GM18870 (cell line): ENCODE data around the gene NEK5.

Source experiments
- ATAC-seq: cut with Tn5 transposase; IDR thresholded peaks from one replicate; pipeline ENCODE4 v1.9.1; 2021; ENCODE audit warnings: moderate library complexity; ENCODE audit not compliant: unreplicated experiment

Gene NEK5

DNA sequence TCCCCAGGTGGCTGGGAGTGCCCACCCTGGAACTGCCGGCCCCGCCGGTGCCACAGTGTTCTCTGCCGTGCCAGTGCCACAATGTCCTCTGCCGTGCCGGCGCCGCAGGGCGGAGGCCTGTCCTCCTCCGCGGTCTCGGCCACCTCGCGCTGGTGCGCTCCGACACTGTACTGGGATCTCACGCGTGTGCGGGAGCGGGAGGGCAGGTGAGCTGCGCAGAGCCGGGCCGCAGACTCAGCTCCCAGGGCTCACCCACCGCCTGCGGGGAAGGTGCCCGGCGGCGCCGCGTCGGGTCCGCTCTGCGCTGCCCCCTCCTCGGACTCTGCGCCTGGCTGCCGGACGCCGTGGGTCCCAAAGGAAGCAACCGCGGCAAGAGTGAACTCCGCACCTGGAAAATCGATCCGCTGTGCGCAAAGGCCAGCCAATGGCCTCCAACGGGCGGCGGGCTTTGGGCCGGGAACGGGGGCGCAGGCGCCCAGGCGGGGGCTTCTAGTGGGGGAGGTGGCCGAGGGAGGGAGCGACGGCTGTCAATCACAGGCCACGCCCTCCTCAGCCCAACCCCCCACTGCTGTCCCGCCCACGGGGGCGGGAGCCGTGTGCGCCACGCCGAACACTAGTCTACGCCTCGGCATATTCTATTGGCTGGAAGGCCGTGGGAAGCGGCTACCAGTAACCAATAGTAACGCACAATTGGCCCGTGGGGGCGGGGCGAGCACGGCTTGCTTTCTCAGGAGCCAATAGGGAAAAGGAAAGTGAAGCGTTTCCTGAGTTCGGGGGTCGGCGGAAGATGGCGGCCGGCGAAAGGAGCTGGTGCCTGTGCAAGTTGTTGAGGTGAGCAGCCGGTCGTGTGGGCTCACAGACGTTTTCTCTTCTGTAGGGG, 117.0 kb downstream of the NEK5 start, which contains the start of gene ALG11:
ALG11 (plus strand) TSS at position 767 of the 880 bp plus-strand sequence; CDS start at position 788, 21 bp downstream.
- peak; percentile 99 for ATAC-seq

DNA sequence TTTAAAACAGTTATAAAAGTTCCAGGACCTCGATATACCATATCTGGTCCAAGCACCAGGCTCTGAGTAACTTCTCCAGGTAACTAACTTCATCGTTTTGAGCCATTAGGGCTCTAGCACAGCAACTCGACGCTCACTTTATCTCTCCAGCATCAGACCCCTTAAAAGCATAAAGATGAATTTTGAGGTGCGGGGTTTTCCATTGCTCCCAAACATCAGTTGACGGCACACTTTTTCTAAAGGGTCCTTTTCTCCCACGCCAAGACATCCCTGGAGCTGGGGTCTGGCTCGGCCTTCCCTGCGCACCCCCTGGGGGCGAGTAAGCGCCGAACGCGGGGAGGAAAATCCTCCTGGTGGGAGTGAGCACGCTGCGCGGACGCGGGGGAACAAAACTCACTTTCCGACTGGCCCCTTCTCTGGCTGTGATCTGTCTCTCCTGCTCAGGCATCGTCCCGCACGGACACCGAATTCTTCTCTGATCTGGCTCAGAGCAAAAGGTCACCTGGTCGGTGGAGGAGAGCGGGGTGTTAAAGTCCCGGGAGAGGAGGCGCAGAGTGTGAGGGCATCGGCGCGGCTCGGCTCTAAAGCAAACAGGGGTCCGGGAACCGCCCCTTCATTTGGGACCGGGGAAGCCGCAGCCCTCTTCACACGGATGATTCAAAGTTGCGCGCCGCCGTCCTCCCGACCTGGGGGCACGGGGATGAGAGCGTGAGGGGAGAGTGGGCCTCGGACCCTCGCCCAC, 117.8 kb downstream of the NEK5 start, which contains the start of gene ATP7B:
ATP7B (minus strand) TSS at position 561 of the 742 bp plus-strand sequence; CDS start at position 448, 113 bp downstream.
- no peak for ATAC-seq

DNA sequence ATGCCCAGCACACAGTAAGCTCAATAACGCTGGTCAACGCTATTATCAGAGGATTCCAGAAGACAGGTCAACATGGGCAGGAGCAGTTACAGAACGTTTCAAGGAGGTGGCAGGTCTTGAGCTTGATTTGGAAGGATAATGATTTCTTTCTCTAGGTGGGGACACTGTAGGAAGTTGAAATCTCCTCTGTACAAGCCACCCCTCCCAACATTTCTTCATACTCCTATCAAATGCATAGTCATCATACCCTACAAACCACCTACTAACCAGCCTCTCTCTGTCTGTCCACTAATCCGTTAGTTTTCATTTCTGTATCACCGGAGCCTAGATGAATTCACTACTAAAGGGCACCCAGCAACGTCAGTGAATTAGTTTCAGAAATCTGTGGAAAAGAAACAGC, 118.9 kb downstream of the NEK5 start:
- ATAC-seq: no peak

DNA sequence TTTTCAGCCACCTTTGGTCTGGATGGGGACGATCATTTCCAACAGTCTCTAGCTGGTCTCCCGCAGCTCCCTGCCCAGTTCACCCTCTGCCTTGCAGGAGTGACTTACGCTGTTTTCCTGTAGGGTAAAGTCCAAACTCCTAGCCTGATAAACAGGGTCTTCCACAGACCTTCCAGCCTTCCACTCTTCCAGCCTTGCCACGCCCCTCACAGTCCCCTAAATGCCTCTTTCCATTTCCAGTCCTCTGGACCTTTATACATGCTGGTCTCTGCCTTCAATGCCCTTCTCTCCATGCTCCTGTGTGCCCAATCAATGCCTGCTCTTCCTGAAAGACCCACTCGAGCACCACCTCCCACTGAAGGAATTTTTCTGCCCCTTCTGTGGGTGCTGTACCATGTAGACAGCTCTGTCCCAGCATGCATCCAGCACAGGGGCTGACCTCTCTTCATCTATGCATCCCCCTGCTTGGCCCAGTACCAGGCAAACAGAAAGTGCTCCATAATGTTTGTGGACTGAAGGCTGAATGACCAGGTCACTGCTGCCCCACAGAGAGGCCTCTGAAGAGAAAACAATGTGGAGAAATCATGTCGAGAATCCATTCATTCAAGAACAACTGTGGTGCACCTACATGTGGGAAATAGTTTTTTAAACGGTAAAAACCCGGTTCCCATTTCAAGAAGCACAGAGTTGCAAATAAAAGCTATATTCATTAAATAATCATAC, 122.2 kb downstream of the NEK5 start:
- no peak for ATAC-seq

DNA sequence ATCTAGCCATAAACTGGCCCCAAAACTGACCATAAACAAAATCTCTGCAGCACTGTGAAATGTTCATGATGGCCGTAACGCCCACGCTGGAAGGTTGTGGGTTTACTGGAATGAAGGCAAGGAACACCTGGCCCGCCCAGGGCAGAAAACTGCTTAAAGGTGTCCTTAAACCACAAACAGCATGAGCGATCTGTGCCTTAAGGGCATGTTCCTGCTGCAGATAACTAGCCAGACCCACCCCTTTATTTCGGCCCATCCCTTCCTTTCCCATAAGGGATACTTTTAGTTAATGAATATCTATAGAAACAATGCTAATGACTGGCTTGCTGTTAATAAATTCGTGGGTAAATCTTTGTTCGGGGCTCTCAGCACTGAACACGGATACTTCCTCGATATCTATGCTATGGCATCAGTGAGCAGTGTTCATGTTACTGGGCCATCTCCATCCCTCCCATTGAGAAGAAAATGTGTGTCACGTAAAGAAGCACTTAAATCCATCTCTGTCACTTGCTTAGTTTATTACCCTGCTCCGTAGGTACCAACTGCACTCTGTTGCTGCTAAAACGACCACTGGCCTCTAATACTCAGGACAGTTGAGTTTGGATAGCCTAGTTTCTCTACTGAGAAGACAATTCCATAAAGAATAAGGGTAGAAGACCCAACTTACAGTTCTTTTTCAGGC, 122.9 kb downstream of the NEK5 start:
- ATAC-seq: no peak

GRCh38 chr13:52004511-52005170, 124.2 kb downstream of the NEK5 start:
- no peak for ATAC-seq

DNA sequence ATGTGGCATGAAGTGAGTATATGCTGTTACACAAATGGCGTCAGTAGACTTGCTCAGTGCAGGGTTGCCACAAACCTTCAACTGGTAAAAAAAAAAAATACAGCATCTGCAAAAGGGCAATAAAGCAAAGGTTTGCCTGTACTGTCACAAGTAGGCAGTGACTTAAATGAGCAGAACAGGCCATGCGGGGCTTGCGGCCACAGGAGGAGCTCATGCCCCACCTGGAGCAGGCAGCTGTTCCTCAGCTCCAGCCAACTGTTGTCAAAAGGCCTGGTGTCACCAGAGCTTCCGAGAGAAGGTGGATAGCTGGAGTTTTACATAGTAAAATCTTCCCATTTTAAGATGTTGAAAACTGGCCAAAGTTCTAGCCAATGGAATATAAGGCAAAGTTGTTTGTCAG, 125.3 kb downstream of the NEK5 start:
- no peak for ATAC-seq

- no peak for ATAC-seq
Measured at GRCh38 chr13:52002361-52002760, 126.5 kb downstream of the NEK5 start.

DNA sequence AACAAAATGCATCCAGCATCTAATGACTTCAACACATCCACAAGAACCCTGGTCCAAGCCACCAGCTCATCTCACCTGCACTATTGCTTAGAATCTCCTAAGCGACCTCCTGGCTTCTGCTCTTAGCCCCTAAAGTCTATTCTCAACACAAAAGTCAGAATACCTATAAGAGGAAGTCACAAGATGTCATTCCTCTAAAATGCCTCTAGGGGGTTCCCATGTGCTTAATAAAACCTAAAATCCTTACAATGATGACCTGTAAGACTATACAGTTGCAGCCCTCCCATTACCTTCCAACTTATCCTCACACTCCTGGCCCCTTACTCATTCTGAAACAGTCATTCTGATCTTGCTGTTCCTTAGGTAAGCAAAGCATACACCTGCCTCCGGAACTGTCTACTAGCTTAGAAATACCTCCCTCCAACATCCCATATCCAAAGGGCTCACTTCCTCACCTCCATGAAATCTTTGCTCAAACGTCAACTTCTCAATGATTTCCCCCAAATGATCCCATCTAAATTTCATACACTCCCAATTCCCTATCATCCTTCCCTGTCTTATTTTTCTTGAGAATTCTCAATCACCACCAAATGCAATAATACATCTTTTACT, 127.6 kb downstream of the NEK5 start:
- ATAC-seq: peak; percentile 87

DNA sequence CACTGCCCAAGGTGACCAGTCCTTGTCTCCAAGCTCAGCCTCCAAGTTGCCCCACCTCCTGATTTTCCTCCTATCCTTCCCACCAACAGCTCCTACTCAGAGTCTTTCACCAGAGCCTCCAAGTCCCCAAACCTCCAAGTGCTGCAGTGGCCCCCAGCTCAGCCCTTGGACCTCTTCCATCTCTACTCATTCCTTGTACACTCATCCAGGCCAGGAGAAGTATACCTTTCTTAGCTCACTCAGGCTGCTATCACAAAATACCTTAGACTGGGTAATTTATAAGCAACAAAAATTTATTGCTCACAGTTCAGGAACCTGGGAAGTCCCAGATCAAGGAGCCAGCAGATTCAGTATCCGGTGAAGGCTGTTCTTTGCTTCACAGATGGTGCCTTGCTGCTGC, 129.0 kb downstream of the NEK5 start:
- ATAC-seq: no peak

- no peak for ATAC-seq
Measured at GRCh38 chr13:51999510-51999911, 129.4 kb downstream of the NEK5 start.

DNA sequence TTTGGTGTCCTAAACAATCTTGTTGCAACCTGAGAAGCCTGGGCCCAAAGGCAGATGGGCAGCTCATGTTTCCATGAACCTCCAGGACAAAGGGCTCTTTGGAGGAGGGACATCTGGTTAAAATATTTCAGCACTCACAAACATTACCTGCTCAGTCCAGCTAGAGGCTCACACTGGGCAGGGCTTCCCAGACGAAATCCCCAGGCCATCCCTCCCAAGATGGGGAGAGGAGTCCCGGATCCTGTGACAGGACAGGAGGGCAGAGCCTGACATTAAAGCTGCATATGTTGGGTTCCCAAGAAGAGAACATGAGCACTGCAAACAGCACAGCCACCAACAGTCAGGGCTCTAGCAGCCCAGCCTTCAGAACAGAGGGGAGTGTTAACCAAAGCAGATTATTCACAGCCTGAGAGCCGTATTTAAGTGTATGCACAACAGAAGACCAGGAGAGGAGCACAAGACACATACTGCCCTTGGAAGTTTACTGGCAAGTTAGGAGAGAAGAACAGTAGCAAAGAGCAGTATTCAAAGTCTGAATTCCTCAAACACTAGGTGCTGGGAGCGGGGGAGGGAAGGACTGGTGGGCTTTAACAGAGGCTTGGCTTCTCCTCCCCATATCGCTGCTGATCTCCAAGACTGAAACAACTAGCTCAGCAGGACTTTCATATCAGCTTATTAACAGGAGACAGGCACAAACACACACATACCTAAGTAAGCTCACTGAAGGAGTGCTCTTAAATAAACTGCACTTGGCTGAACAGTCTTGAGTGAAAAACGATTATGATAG, 130.0 kb downstream of the NEK5 start:
- no peak for ATAC-seq

DNA sequence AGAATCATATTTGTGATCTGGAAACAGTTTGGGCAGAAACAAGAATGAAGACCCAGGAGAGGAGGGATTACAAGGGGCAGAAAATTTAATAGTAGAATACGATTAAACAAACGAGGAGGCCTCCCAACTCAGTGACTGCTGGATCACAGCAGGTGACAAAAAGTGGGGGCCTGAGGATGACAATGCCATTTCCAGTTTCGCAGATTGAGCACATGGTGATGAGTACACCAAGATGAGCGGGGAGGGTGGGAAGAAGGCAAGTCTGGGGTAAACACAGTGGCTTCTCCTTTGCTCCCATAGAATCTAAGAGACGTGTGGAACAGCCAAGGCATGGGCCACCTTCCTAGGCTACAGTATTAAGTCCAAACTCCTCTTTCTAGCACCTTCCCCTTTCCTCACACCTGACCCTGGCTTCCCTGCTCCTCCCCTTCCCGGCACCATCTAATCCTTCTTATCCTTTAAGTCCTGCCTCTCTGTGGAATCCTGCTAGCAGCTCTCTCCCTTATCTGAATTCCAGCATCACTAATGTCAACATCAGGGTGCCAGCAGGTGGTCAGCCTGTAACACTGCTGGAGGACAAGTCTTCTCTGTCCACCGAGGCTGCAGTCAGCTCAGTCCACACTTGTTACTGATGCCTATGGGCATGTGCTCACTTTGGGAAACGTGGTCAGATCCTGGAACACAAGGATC, 131.1 kb downstream of the NEK5 start:
- ATAC-seq: no peak

- ATAC-seq: no peak
Measured at GRCh38 chr13:51997186-51997585, 131.7 kb downstream of the NEK5 start.

DNA sequence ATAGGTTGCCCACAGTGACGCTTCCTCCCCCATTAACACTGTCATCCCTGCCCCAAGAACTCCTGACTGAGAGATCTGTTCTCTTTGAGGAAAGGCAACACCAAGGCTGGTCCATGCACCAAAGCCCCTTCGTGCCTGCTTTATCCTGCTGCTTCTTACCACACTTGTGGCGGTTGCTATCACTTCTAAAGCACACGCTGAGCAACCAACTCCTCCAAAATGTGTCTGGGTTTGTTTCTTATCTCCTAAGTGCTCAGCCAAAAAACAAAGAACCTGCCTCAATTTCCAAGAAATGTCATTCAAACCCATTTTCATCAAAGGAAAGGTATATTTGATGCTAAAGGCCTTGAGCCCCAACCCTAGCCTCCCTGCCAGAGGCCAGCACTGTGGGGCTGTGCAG, 132.2 kb downstream of the NEK5 start:
- no peak for ATAC-seq

GRCh38 chr13:51995677-51996551, 133.0 kb downstream of the NEK5 start:
- no peak for ATAC-seq

- ATAC-seq: no peak
Measured at GRCh38 chr13:51993713-51994112, 135.2 kb downstream of the NEK5 start.
